Adrenal gland (tissue), 12 donors: Measurements from ENCODE around the gene RFC2. TPM values are rescaled to one million over a fixed set of nuclear protein-coding genes. Genes with fewer than 3 reads are reported as not detected.

ENCODE experiments used
- DNase-seq, 7 donors: peaks; one replicate each; pipeline ENCODE4 v3.0.0-alpha.2; 2019 to 2020
- H3K27ac ChIP-seq, 5 donors: fragments of 200-600 bp; sonication (generic) in 4 of 5; 1 replicate in 3 of 5; 2 replicates in 2 of 5; pipeline versions ENCODE4 v1.5.1 to v1.8.0; 2016 to 2020; ENCODE audit warnings: mild to moderate bottlenecking in 1 of 5
- H3K27me3 ChIP-seq: fragments of 200-600 bp; 2 replicates; pipeline ENCODE4 v1.8.0; 2021
- H3K36me3 ChIP-seq, 2 donors: fragments of 200-600 bp; replicated peaks in 1 of 2; 1 replicate in 1 of 2; 2 replicates in 1 of 2; pipeline versions ENCODE4 v1.5.1 to v1.8.0; 2018 to 2022
- H3K4me1 ChIP-seq, 2 donors: fragments of 200-600 bp; replicated peaks in 1 of 2; 1 replicate in 1 of 2; 2 replicates in 1 of 2; pipeline versions ENCODE4 v1.5.1 to v1.8.0; 2018 to 2021
- H3K4me3 ChIP-seq, 4 donors: fragments of 200-600 bp; sonication (generic) in 3 of 4; one replicate each; pipeline ENCODE4 v1.5.1; 2016 to 2018
- H3K9me3 ChIP-seq, 3 donors: fragments of 200-600 bp; sonication (generic) in 1 of 3; replicated peaks in 1 of 3; 1 replicate in 2 of 3; 2 replicates in 1 of 3; pipeline versions ENCODE4 v1.5.1 to v1.8.0; 2016 to 2021
- CTCF ChIP-seq, 6 experiments: fragments of 450-650 bp in 4 of 6; fragments of 200-600 bp in 2 of 6; sonication (generic) in 1 of 6; IDR thresholded peaks; 1 replicate in 5 of 6; 2 replicates in 1 of 6; pipeline versions ENCODE4 v1.5.1 to v1.8.0; 2016 to 2021; ENCODE audit warnings: antibody characterized with exemption in 6 of 6, mild to moderate bottlenecking in 2 of 6, moderate library complexity in 1 of 6
- POLR2A ChIP-seq, 2 donors: fragments of 450-650 bp; IDR thresholded peaks; one replicate each; pipeline ENCODE4 v1.6.1; 2017; ENCODE audit warnings: antibody characterized with exemption in 2 of 2, mild to moderate bottlenecking in 2 of 2, moderate library complexity in 1 of 2
- WGBS, 4 donors: extraction: QIAGEN DNeasy Blood & Tissue Kit in 2 of 4; methylation state at CpG; one replicate each; pipeline versions ENCODE4 v1.1.5 to v1.1.7; 2013 to 2017; 5-methylcytosine and 5-hydroxymethylcytosine counted together
- intact Hi-C, 2 donors: fragments of 100-400 bp; cut with DNase I; formaldehyde crosslinking; loops; one replicate each; pipeline versions ENCODE4 v1.14.1 to v1.15.0; 2022 to 2023
- polyA plus RNA-seq, 3 donors: library from polyadenylated mRNA; stranded (reverse); fragments of 200-250 nt in 2 of 3; fragments of 350-450 nt in 1 of 3; fragmentation: Illumina TruSeq in 1 of 3; extraction: RNeasy Lipid Tissue Mini Kit (QIAGEN cat#74804) in 1 of 3; gene quantifications; one replicate each; pipeline ENCODE4 v1.2.3, GENCODE V29; 2013 to 2014
- total RNA-seq, 9 donors: library from RNA; depleted of rRNA in 4 of 9; stranded (reverse); fragments of >200 nt in 4 of 9; fragments of 120-200 nt in 1 of 9; fragmentation: NEBNext Ultra II Directional in 1 of 9; extraction: Animal tissue kit (Norgen Biotek cat#: 25700) in 1 of 9; gene quantifications; one replicate each; pipeline versions ENCODE4 v1.1.0 to v1.2.4, GENCODE V29; 2013 to 2023
- donor health status: healthy with polysubstance abuse.
- donor health status: Bipolar disorder and iron deficiency.
- donor health status: DM: yes; HTN: yes; CAD: no.
- donor health status: DM: no; HTN: no; CAD: no.
- donor health status: DM: no; HTN: no; CAD: no.
- donor health status: DM: yes; HTN: yes; CAD: no.

RFC2 gene
- total and polyA plus RNA-seq, 12 donors: 9.3 to 23.2 (median 14.6) TPM

GRCh38 chr7:74194686-74195085, 59.5 kb downstream of the RFC2 start:
- TF ChIP-seq CTCF (IDR thresholded peaks at IDR 0.05) (no peak), POLR2A (IDR thresholded peaks at IDR 0.05) (no peak)
- no peaks in the 10 kb centered on the region for H3K27me3 ChIP-seq
- H3K4me1 ChIP-seq: no peaks in the 10 kb centered on the region
- no peak overlapping the region for H3K4me3 ChIP-seq
- H3K9me3 ChIP-seq: no peaks in the 10 kb centered on the region
- H3K36me3 ChIP-seq: peaks cover 0 to 69% of the 10 kb centered on the region in 2 donors
- peak in 1 of 7 donors; percentile 10 for DNase-seq
- peak overlapping the region in 1 of 5 donors; percentile 31 for H3K27ac ChIP-seq
- 82 to 91% (median 89%) methylated on average over 9 to 14 of the region's 14 CpGs for WGBS, 4 donors
- intact Hi-C loops: no loop called here

- Histone ChIP-seq H3K9me3 (no peaks in the 10 kb centered on the region), H3K27ac (no peak overlapping the region), H3K36me3 (peaks cover 0 to 77% of the 10 kb centered on the region in 2 donors), H3K27me3 (no peaks in the 10 kb centered on the region), H3K4me1 (no peaks in the 10 kb centered on the region), H3K4me3 (no peak overlapping the region)
- intact Hi-C loops: no loop called here
- TF ChIP-seq CTCF (IDR thresholded peaks at IDR 0.05) (no peak), POLR2A (IDR thresholded peaks at IDR 0.05) (no peak)
- 94 to 95% (median 95%) methylated on average over 7 of the region's 7 CpGs for WGBS, 4 donors
- no peak for DNase-seq
Observed at GRCh38 chr7:74193913-74194312, 60.3 kb downstream of the RFC2 start.

- intact Hi-C loops: no loop called here
- 82 to 86% (median 85%) methylated on average over 7 to 8 of the region's 8 CpGs for WGBS, 4 donors
- no peaks in the 10 kb centered on the region for H3K9me3 ChIP-seq
- no peak overlapping the region for H3K4me3 ChIP-seq
- no peak overlapping the region for H3K27ac ChIP-seq
- no peak for TF ChIP-seq POLR2A (IDR thresholded peaks at IDR 0.05)
- no peak for TF ChIP-seq CTCF (IDR thresholded peaks at IDR 0.05)
- no peaks in the 10 kb centered on the region for H3K27me3 ChIP-seq
- peak in 1 of 7 donors; percentile 12 for DNase-seq
- H3K36me3 ChIP-seq: peaks cover 0 to 85% of the 10 kb centered on the region in 2 donors
- H3K4me1 ChIP-seq: peaks cover 4 to 7% of the 10 kb centered on the region in 2 donors
Observed at GRCh38 chr7:74193054-74193453, 61.1 kb downstream of the RFC2 start.

GRCh38 chr7:74191231-74191630, 63.0 kb downstream of the RFC2 start:
- no peak overlapping the region for H3K4me3 ChIP-seq
- H3K9me3 ChIP-seq: no peaks in the 10 kb centered on the region
- peaks cover 0 to 78% of the 10 kb centered on the region in 2 donors for H3K36me3 ChIP-seq
- intact Hi-C loops: no loop called here
- no peak overlapping the region for H3K27ac ChIP-seq
- TF ChIP-seq POLR2A (IDR thresholded peaks at IDR 0.05) (no peak), CTCF (IDR thresholded peaks at IDR 0.05) (no peak)
- DNase-seq: peak in 1 of 7 donors; percentile 10
- no peaks in the 10 kb centered on the region for H3K27me3 ChIP-seq
- H3K4me1 ChIP-seq: peaks cover 15 to 25% of the 10 kb centered on the region in 2 donors
- WGBS, 4 donors: 86 to 91% (median 88%) methylated on average over 9 of the region's 9 CpGs
